Vagina (tissue), 2 donors: ENCODE results near the gene LRRIQ4.

Experiments
- POLR2A ChIP-seq, 2 donors: fragments of 450-650 bp; IDR thresholded peaks; one replicate each; pipeline ENCODE4 v1.6.1; 2017; ENCODE audit warnings: antibody characterized with exemption in 2 of 2, mild to moderate bottlenecking in 2 of 2, moderate library complexity in 2 of 2
- TF ChIP-seq, protein P1 (sequence below), 3 experiments: fragments of 450-650 bp in 2 of 3; fragments of 200-600 bp in 1 of 3; sonication (generic) in 1 of 3; IDR thresholded peaks; one replicate each; pipeline ENCODE4 v1.5.1; 2017 to 2019; ENCODE audit warnings: antibody characterized with exemption in 3 of 3, mild to moderate bottlenecking in 2 of 3, moderate library complexity in 2 of 3

GRCh38 chr3:169841171-169841570 lies 28.5 kb downstream of the LRRIQ4 start:
- TF ChIP-seq, protein P1, sequence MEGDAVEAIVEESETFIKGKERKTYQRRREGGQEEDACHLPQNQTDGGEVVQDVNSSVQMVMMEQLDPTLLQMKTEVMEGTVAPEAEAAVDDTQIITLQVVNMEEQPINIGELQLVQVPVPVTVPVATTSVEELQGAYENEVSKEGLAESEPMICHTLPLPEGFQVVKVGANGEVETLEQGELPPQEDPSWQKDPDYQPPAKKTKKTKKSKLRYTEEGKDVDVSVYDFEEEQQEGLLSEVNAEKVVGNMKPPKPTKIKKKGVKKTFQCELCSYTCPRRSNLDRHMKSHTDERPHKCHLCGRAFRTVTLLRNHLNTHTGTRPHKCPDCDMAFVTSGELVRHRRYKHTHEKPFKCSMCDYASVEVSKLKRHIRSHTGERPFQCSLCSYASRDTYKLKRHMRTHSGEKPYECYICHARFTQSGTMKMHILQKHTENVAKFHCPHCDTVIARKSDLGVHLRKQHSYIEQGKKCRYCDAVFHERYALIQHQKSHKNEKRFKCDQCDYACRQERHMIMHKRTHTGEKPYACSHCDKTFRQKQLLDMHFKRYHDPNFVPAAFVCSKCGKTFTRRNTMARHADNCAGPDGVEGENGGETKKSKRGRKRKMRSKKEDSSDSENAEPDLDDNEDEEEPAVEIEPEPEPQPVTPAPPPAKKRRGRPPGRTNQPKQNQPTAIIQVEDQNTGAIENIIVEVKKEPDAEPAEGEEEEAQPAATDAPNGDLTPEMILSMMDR (IDR thresholded peaks at IDR 0.05), result no peak
- TF ChIP-seq POLR2A (IDR thresholded peaks at IDR 0.05), result no peak
